ENCODE measurements around the gene PTPRN2. TPM values are rescaled to one million over a fixed set of nuclear protein-coding genes. Genes with fewer than 3 reads are reported as not detected.

Gene PTPRN2
- total and polyA plus RNA-seq, 2 of the 8 experiments (the other 6 are each of a cell fraction or from before 2014, with no cell fraction given) = 2.6 to 4.5 TPM

- no peak for TF ChIP-seq CHD7 (IDR thresholded peaks at IDR 0.05; ENCODE audit: insufficient replicate concordance, low read length)
Measured at GRCh38 chr7:157657741-157658740, 929.6 kb downstream of the PTPRN2 start (continued).

All from H1 (cell line).